Upper lobe of right lung (tissue), 1 donor: ENCODE data around the gene PPP2R3B. TPM values are rescaled to one million over a fixed set of nuclear protein-coding genes. Genes with fewer than 3 reads are reported as not detected.
"Not testable (repeated sequence)": the region's sequence is repeated elsewhere in the genome, so short reads cannot be mapped to it uniquely, and the experiment has no call there.

Experiments used
- ATAC-seq: fragments of 200-7000 bp; cut with Tn5 transposase; one replicate; pipeline ENCODE4 v1.9.1; 2020; ENCODE audit warnings: mild to moderate bottlenecking, moderate library complexity
- DNase-seq: peaks from one replicate; pipeline ENCODE4 v3.0.0-alpha.2; 2020
- H3K27ac ChIP-seq: fragments of 200-600 bp; one replicate; pipeline ENCODE4 v1.8.0; 2022
- H3K27me3 ChIP-seq: fragments of 200-600 bp; one replicate; pipeline ENCODE4 v1.8.0; 2022; ENCODE audit warnings: mild to moderate bottlenecking
- H3K36me3 ChIP-seq: fragments of 200-600 bp; one replicate; pipeline ENCODE4 v1.8.0; 2022
- H3K4me1 ChIP-seq: fragments of 200-600 bp; one replicate; pipeline ENCODE4 v1.8.0; 2022
- H3K4me3 ChIP-seq: fragments of 200-600 bp; one replicate; pipeline ENCODE4 v1.8.0; 2022; ENCODE audit warnings: mild to moderate bottlenecking
- H3K9me3 ChIP-seq: fragments of 200-600 bp; one replicate; pipeline ENCODE4 v1.8.0; 2022
- CTCF ChIP-seq: fragments of 200-600 bp; IDR thresholded peaks from one replicate; pipeline ENCODE4 v1.8.0; 2022; ENCODE audit warnings: antibody characterized with exemption
- intact Hi-C: fragments of 100-400 bp; cut with DNase I; formaldehyde crosslinking; loops from one replicate; pipeline ENCODE4 v1.11.0; 2022
- total RNA-seq: library from RNA; stranded (reverse); fragmentation: NEBNext Ultra II Directional; extraction: Animal tissue kit (Norgen Biotek cat#: 25700); gene quantifications from one replicate; pipeline ENCODE4 v1.2.1, GENCODE V29; 2021
- donor health status: DM: no; HTN: yes; CAD: no; lungs with severe emphysema.

PPP2R3B gene
- total RNA-seq, 1 donor from 2014 or later, result 12.8 TPM

- no peak overlapping the region for H3K4me3 ChIP-seq
- no peaks in the 10 kb centered on the region for H3K9me3 ChIP-seq
- intact Hi-C loops, result no loop called here
- H3K36me3 ChIP-seq, result no peaks in the 10 kb centered on the region
- TF ChIP-seq CTCF, result no peak
- ATAC-seq, result no peak
- peaks cover 12% of the 10 kb centered on the region for H3K27me3 ChIP-seq
- no peak overlapping the region for H3K27ac ChIP-seq
- peak; percentile 48 for DNase-seq
- H3K4me1 ChIP-seq, result peaks cover 9% of the 10 kb centered on the region
These were observed 57.3 kb downstream of the PPP2R3B start for GRCh38 chrX:329291-329910.

- Histone ChIP-seq H3K27ac (no peak overlapping the region), H3K4me1 (peaks cover 9% of the 10 kb centered on the region), H3K36me3 (no peaks in the 10 kb centered on the region), H3K27me3 (peaks cover 12% of the 10 kb centered on the region), H3K9me3 (no peaks in the 10 kb centered on the region), H3K4me3 (no peak overlapping the region)
- DNase-seq (peak; percentile 57), ATAC-seq (no peak)
- intact Hi-C loops, result no loop called here
- TF ChIP-seq CTCF, result no peak
These were observed 59.0 kb downstream of the PPP2R3B start for GRCh38 chrX:327660-328126.

GRCh38 chrX:324664-325063, 62.0 kb downstream of the PPP2R3B start:
- H3K27ac ChIP-seq, ATAC-seq, H3K36me3 ChIP-seq, intact Hi-C loops, H3K9me3 ChIP-seq, H3K4me3 ChIP-seq, H3K27me3 ChIP-seq: not testable (repeated sequence)
- H3K4me1 ChIP-seq, result peaks cover 11% of the 10 kb centered on the region
- peak; percentile 39 for DNase-seq

- no peaks in the 10 kb centered on the region for H3K36me3 ChIP-seq
- H3K9me3 ChIP-seq, result no peaks in the 10 kb centered on the region
- H3K4me1 ChIP-seq, result peaks cover 11% of the 10 kb centered on the region
- H3K27ac ChIP-seq, result no peak overlapping the region
- TF ChIP-seq CTCF, result no peak
- peak; percentile 36 for ATAC-seq
- DNase-seq, result peak; percentile 67
- intact Hi-C loops, result no loop called here
- H3K27me3 ChIP-seq, result no peaks in the 10 kb centered on the region
- H3K4me3 ChIP-seq, result no peak overlapping the region
These were observed 62.7 kb downstream of the PPP2R3B start for GRCh38 chrX:323721-324628.

DNA sequence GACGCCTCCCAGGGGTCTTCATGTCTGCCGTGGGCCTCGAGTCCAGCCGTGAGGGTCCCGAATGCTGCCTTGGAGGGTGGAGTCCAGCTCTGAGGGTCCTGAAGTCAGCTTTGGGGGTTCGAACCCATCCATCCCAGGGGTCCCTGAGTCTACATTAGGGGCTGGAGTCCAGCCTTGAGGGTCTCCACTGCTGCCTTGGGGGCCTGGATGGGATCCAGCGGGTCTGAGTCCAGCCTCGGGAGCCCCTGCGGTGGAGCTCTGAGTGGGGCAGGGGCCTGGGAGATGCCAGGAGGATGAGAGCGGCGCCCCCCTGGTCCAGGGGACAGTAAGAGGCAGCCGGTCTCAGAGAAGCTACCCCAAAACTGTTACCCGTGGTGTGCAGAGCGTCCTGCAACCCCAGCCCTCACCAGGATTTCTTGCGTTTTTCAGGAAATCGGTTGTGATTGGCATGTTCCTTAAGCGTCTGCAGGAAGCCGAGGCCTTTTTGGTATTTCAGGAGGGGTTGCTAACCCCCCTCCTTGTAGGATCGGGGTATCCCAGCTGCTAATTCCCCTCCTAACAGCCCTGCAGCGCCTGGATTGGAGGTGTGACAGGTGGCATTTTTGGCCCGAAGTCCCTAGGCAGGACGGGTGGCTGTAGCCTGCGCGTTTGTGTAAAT, 66.5 kb downstream of the PPP2R3B start:
- H3K27me3 ChIP-seq, result no peaks in the 10 kb centered on the region
- no peak for TF ChIP-seq CTCF
- H3K4me3 ChIP-seq, result peak overlapping the region; percentile 89
- H3K36me3 ChIP-seq, result no peaks in the 10 kb centered on the region
- DNase-seq, result peak; percentile 65
- H3K4me1 ChIP-seq, result peaks cover 11% of the 10 kb centered on the region
- ATAC-seq, result no peak
- intact Hi-C loops, result no loop called here
- no peaks in the 10 kb centered on the region for H3K9me3 ChIP-seq
- peak overlapping the region; percentile 91 for H3K27ac ChIP-seq
